ENCODE data around the gene AMIGO3.

GRCh38 chr3:49681232-49681522, 38.3 kb downstream of the AMIGO3 start:
- TF ChIP-seq EP300 (IDR thresholded peaks at IDR 0.05): no peak
- no peak for TF ChIP-seq CTCF (IDR thresholded peaks at IDR 0.05)
